Measurements from ENCODE around the gene DDAH1.
"Not testable (repeated sequence)": the region's sequence is repeated elsewhere in the genome, so short reads cannot be mapped to it uniquely, and the experiment has no call there.

DDAH1 gene

GRCh38 chr1:85488126-85488525, 23.2 kb upstream of the DDAH1 start:
- H3K4me3 ChIP-seq (ENCODE audit: low read depth, low read length), result no peak overlapping the region
- no peaks in the 10 kb centered on the region for H3K36me3 ChIP-seq (ENCODE audit: control insufficient read depth, insufficient read depth, low read length)
- no peak overlapping the region for H3K9ac ChIP-seq (ENCODE audit: low read depth, low read length)
- no peaks in the 10 kb centered on the region for H3K4me1 ChIP-seq (ENCODE audit: control insufficient read depth, insufficient read depth, low read length)
- H3K27me3 ChIP-seq (ENCODE audit: control insufficient read depth, insufficient read depth, low read length), result no peaks in the 10 kb centered on the region
- H3K9me3 ChIP-seq (ENCODE audit: control insufficient read depth, insufficient read depth, low read length), result no peaks in the 10 kb centered on the region

GRCh38 chr1:85485516-85485915, 20.6 kb upstream of the DDAH1 start:
- Histone ChIP-seq H3K4me1 (ENCODE audit: control insufficient read depth, insufficient read depth, low read length) (no peaks in the 10 kb centered on the region), H3K9me3 (ENCODE audit: control insufficient read depth, insufficient read depth, low read length) (no peaks in the 10 kb centered on the region), H3K27me3 (ENCODE audit: control insufficient read depth, insufficient read depth, low read length) (no peaks in the 10 kb centered on the region), H3K9ac (ENCODE audit: low read depth, low read length) (no peak overlapping the region), H3K36me3 (ENCODE audit: control insufficient read depth, insufficient read depth, low read length) (no peaks in the 10 kb centered on the region), H3K4me3 (ENCODE audit: low read depth, low read length) (no peak overlapping the region)

- no peak overlapping the region for H3K4me3 ChIP-seq (ENCODE audit: low read depth, low read length)
- H3K4me1 ChIP-seq (ENCODE audit: control insufficient read depth, insufficient read depth, low read length), result no peaks in the 10 kb centered on the region
- no peaks in the 10 kb centered on the region for H3K9me3 ChIP-seq (ENCODE audit: control insufficient read depth, insufficient read depth, low read length)
- H3K9ac ChIP-seq (ENCODE audit: low read depth, low read length), result no peak overlapping the region
- H3K36me3 ChIP-seq (ENCODE audit: control insufficient read depth, insufficient read depth, low read length), result no peaks in the 10 kb centered on the region
- H3K27me3 ChIP-seq (ENCODE audit: control insufficient read depth, insufficient read depth, low read length), result no peaks in the 10 kb centered on the region
These were observed 19.8 kb upstream of the DDAH1 start for GRCh38 chr1:85484716-85485115.

- no peaks in the 10 kb centered on the region for H3K4me1 ChIP-seq (ENCODE audit: control insufficient read depth, insufficient read depth, low read length)
- H3K27me3 ChIP-seq (ENCODE audit: control insufficient read depth, insufficient read depth, low read length), result no peaks in the 10 kb centered on the region
- no peaks in the 10 kb centered on the region for H3K36me3 ChIP-seq (ENCODE audit: control insufficient read depth, insufficient read depth, low read length)
- no peak overlapping the region for H3K4me3 ChIP-seq (ENCODE audit: low read depth, low read length)
- no peak overlapping the region for H3K9ac ChIP-seq (ENCODE audit: low read depth, low read length)
- no peaks in the 10 kb centered on the region for H3K9me3 ChIP-seq (ENCODE audit: control insufficient read depth, insufficient read depth, low read length)
These were observed 19.3 kb upstream of the DDAH1 start for GRCh38 chr1:85484264-85484663.

- H3K27me3 ChIP-seq (ENCODE audit: control insufficient read depth, insufficient read depth, low read length), result no peaks in the 10 kb centered on the region
- H3K36me3 ChIP-seq (ENCODE audit: control insufficient read depth, insufficient read depth, low read length), result no peaks in the 10 kb centered on the region
- no peak overlapping the region for H3K9ac ChIP-seq (ENCODE audit: low read depth, low read length)
- no peaks in the 10 kb centered on the region for H3K4me1 ChIP-seq (ENCODE audit: control insufficient read depth, insufficient read depth, low read length)
- H3K9me3 ChIP-seq (ENCODE audit: control insufficient read depth, insufficient read depth, low read length), result no peaks in the 10 kb centered on the region
- no peak overlapping the region for H3K4me3 ChIP-seq (ENCODE audit: low read depth, low read length)
These were observed 16.7 kb upstream of the DDAH1 start for GRCh38 chr1:85481688-85482087.

- Histone ChIP-seq H3K4me3 (ENCODE audit: low read depth, low read length) (no peak overlapping the region), H3K36me3 (ENCODE audit: control insufficient read depth, insufficient read depth, low read length) (no peaks in the 10 kb centered on the region), H3K4me1 (ENCODE audit: control insufficient read depth, insufficient read depth, low read length) (no peaks in the 10 kb centered on the region), H3K9me3 (ENCODE audit: control insufficient read depth, insufficient read depth, low read length) (no peaks in the 10 kb centered on the region), H3K9ac (ENCODE audit: low read depth, low read length) (no peak overlapping the region), H3K27me3 (ENCODE audit: control insufficient read depth, insufficient read depth, low read length) (no peaks in the 10 kb centered on the region)
These were observed 15.6 kb upstream of the DDAH1 start for GRCh38 chr1:85480566-85480965.

- Histone ChIP-seq H3K9me3 (ENCODE audit: control insufficient read depth, insufficient read depth, low read length) (no peaks in the 10 kb centered on the region), H3K4me1 (ENCODE audit: control insufficient read depth, insufficient read depth, low read length) (no peaks in the 10 kb centered on the region), H3K27me3 (ENCODE audit: control insufficient read depth, insufficient read depth, low read length) (no peaks in the 10 kb centered on the region), H3K36me3 (ENCODE audit: control insufficient read depth, insufficient read depth, low read length) (no peaks in the 10 kb centered on the region), H3K9ac (ENCODE audit: low read depth, low read length) (no peak overlapping the region), H3K4me3 (ENCODE audit: low read depth, low read length) (no peak overlapping the region)
These were observed 14.5 kb upstream of the DDAH1 start for GRCh38 chr1:85479491-85479890.

- no peak overlapping the region for H3K9ac ChIP-seq (ENCODE audit: low read depth, low read length)
- H3K27me3 ChIP-seq (ENCODE audit: control insufficient read depth, insufficient read depth, low read length), result no peaks in the 10 kb centered on the region
- H3K4me1 ChIP-seq (ENCODE audit: control insufficient read depth, insufficient read depth, low read length), result no peaks in the 10 kb centered on the region
- H3K9me3 ChIP-seq (ENCODE audit: control insufficient read depth, insufficient read depth, low read length), result no peaks in the 10 kb centered on the region
- no peak overlapping the region for H3K4me3 ChIP-seq (ENCODE audit: low read depth, low read length)
- H3K36me3 ChIP-seq (ENCODE audit: control insufficient read depth, insufficient read depth, low read length), result no peaks in the 10 kb centered on the region
These were observed 13.4 kb upstream of the DDAH1 start for GRCh38 chr1:85478366-85478765.

GRCh38 chr1:85475055-85475454, 10.1 kb upstream of the DDAH1 start:
- Histone ChIP-seq H3K27me3 (ENCODE audit: control insufficient read depth, insufficient read depth, low read length) (no peaks in the 10 kb centered on the region), H3K9ac (ENCODE audit: low read depth, low read length) (no peak overlapping the region), H3K36me3 (ENCODE audit: control insufficient read depth, insufficient read depth, low read length) (no peaks in the 10 kb centered on the region), H3K4me1 (ENCODE audit: control insufficient read depth, insufficient read depth, low read length) (no peaks in the 10 kb centered on the region), H3K4me3 (ENCODE audit: low read depth, low read length) (no peak overlapping the region), H3K9me3 (ENCODE audit: control insufficient read depth, insufficient read depth, low read length) (no peaks in the 10 kb centered on the region)

- H3K9me3 ChIP-seq (ENCODE audit: control insufficient read depth, insufficient read depth, low read length), result no peaks in the 10 kb centered on the region
- H3K27me3 ChIP-seq (ENCODE audit: control insufficient read depth, insufficient read depth, low read length), result no peaks in the 10 kb centered on the region
- no peak overlapping the region for H3K4me3 ChIP-seq (ENCODE audit: low read depth, low read length)
- no peaks in the 10 kb centered on the region for H3K36me3 ChIP-seq (ENCODE audit: control insufficient read depth, insufficient read depth, low read length)
- H3K9ac ChIP-seq (ENCODE audit: low read depth, low read length), result no peak overlapping the region
- no peaks in the 10 kb centered on the region for H3K4me1 ChIP-seq (ENCODE audit: control insufficient read depth, insufficient read depth, low read length)
These were observed 8.4 kb upstream of the DDAH1 start for GRCh38 chr1:85473390-85473789.

GRCh38 chr1:85471558-85471957, 6.6 kb upstream of the DDAH1 start:
- H3K36me3 ChIP-seq (ENCODE audit: control insufficient read depth, insufficient read depth, low read length), result no peaks in the 10 kb centered on the region

GRCh38 chr1:85470130-85470529, 5.2 kb upstream of the DDAH1 start:
- not testable (repeated sequence) for H3K36me3 ChIP-seq (ENCODE audit: control insufficient read depth, insufficient read depth, low read length); H3K9me3 ChIP-seq (ENCODE audit: control insufficient read depth, insufficient read depth, low read length); H3K4me1 ChIP-seq (ENCODE audit: control insufficient read depth, insufficient read depth, low read length); H3K9ac ChIP-seq (ENCODE audit: low read depth, low read length); H3K4me3 ChIP-seq (ENCODE audit: low read depth, low read length)
- H3K27me3 ChIP-seq (ENCODE audit: control insufficient read depth, insufficient read depth, low read length), result peaks cover 14% of the 10 kb centered on the region

More at GRCh38 chr1:85471558-85471957, 6.6 kb upstream of the DDAH1 start:
- Histone ChIP-seq H3K9me3 (ENCODE audit: control insufficient read depth, insufficient read depth, low read length) (no peaks in the 10 kb centered on the region), H3K27me3 (ENCODE audit: control insufficient read depth, insufficient read depth, low read length) (no peaks in the 10 kb centered on the region), H3K9ac (ENCODE audit: low read depth, low read length) (no peak overlapping the region), H3K4me1 (ENCODE audit: control insufficient read depth, insufficient read depth, low read length) (peaks cover 5% of the 10 kb centered on the region), H3K4me3 (ENCODE audit: low read depth, low read length) (no peak overlapping the region)
